Endodermal cell (in vitro differentiated cells): ENCODE measurements around the gene CYP27C1. TPM values are rescaled to one million over a fixed set of nuclear protein-coding genes. Genes with fewer than 3 reads are reported as not detected.

ENCODE experiments used
- DNase-seq: peaks from one replicate; pipeline ENCODE4 v3.0.0-alpha.2; 2017
- H3K27ac ChIP-seq: 2 replicates; pipeline ENCODE4 v1.5.1; 2013; ENCODE audit warnings: mild to moderate bottlenecking, low read depth, low read length, moderate library complexity
- H3K27me3 ChIP-seq: 2 replicates; pipeline ENCODE4 v1.6.1; 2013; ENCODE audit warnings: mild to moderate bottlenecking, low read length, moderate library complexity; ENCODE audit not compliant: insufficient read depth, control insufficient read depth, poor library complexity, severe bottlenecking
- H3K36me3 ChIP-seq: 2 replicates; pipeline ENCODE4 v1.7.0; 2013; ENCODE audit warnings: mild to moderate bottlenecking, low read length, moderate library complexity; ENCODE audit not compliant: control insufficient read depth, insufficient read depth
- H3K4me1 ChIP-seq: one replicate; pipeline ENCODE4 v1.7.0; 2013; ENCODE audit warnings: low read length; ENCODE audit not compliant: control insufficient read depth, insufficient read depth
- H3K4me3 ChIP-seq: 2 replicates; pipeline ENCODE4 v1.5.1; 2013; ENCODE audit warnings: mild to moderate bottlenecking, low read length, moderate library complexity
- H3K9ac ChIP-seq: 2 replicates; pipeline ENCODE4 v1.6.1; 2013; ENCODE audit warnings: mild to moderate bottlenecking, low read length, moderate library complexity; ENCODE audit not compliant: poor library complexity, severe bottlenecking; ENCODE audit errors: extremely low read depth
- H3K9me3 ChIP-seq: 2 replicates; pipeline ENCODE4 v1.6.1; 2013; ENCODE audit warnings: mild to moderate bottlenecking, low read length, moderate library complexity; ENCODE audit not compliant: control insufficient read depth
- H3K27ac Mint-ChIP-seq: 2 replicates; pipeline ENCODE4 v1.8.0; 2020; ENCODE audit warnings: mixed read lengths
- H3K27me3 Mint-ChIP-seq: 2 replicates; pipeline ENCODE4 v1.8.0; 2021; ENCODE audit warnings: mild to moderate bottlenecking, mixed read lengths; ENCODE audit not compliant: insufficient read depth
- H3K36me3 Mint-ChIP-seq: 2 replicates; pipeline ENCODE4 v1.8.0; 2020; ENCODE audit warnings: low read depth, mixed read lengths
- H3K4me1 Mint-ChIP-seq: 2 replicates; pipeline ENCODE4 v1.8.0; 2020; ENCODE audit warnings: mixed read lengths
- H3K4me3 Mint-ChIP-seq: 2 replicates; pipeline ENCODE4 v1.8.0; 2020; ENCODE audit warnings: mild to moderate bottlenecking, moderate library complexity, mixed read lengths
- H3K9me3 Mint-ChIP-seq: 2 replicates; pipeline ENCODE4 v1.8.0; 2020; ENCODE audit warnings: mild to moderate bottlenecking, mixed read lengths
- CTCF ChIP-seq: fragments of 200-600 bp; sonication (generic); conservative IDR thresholded peaks from 2 replicates; pipeline ENCODE4 v1.5.0; 2021; ENCODE audit warnings: antibody characterized with exemption, mild to moderate bottlenecking
- WGBS, 2 experiments: methylation state at CpG; one replicate each; pipeline versions ENCODE4 v1.1.5 to v1.1.7; 2013; ENCODE audit warnings: missing lambda C conversion rate in 2 of 2, mixed read lengths in 1 of 2; ENCODE audit not compliant: insufficient coverage in 1 of 2, insufficient read length in 1 of 2; 5-methylcytosine and 5-hydroxymethylcytosine counted together
- total RNA-seq, 2 donors: library from RNA; stranded (reverse); fragmentation: NEBNext Ultra II Directional in 1 of 2; extraction: Animal tissue kit (Norgen Biotek cat#: 25700) in 1 of 2; gene quantifications; 2 replicates in 1 of 2; 3 replicates in 1 of 2; pipeline ENCODE4 v1.2.1, GENCODE V29; 2021

The CYP27C1 gene
- total RNA-seq, 2 donors from 2014 or later: 4.4 to 4.9 TPM

GRCh38 chr2:127161176-127162136 is 58.6 kb downstream of the CYP27C1 start:
- 88% methylated on average over 9 to 12 of the region's 12 CpGs for WGBS, 2 experiments
- H3K27me3 Mint-ChIP-seq: peaks cover 3% of the 10 kb centered on the region
- H3K27ac Mint-ChIP-seq: no peak overlapping the region
- H3K9me3 Mint-ChIP-seq: peaks cover under 1% of the 10 kb centered on the region
- Histone ChIP-seq H3K27ac (no peak overlapping the region), H3K27me3 (peaks cover 31% of the 10 kb centered on the region), H3K4me3 (no peak overlapping the region), H3K4me1 (peaks cover 3% of the 10 kb centered on the region), H3K9me3 (peaks cover 4% of the 10 kb centered on the region), H3K36me3 (no peaks in the 10 kb centered on the region), H3K9ac (no peak overlapping the region)
- H3K4me3 Mint-ChIP-seq: no peak overlapping the region
- H3K4me1 Mint-ChIP-seq: peaks cover 28% of the 10 kb centered on the region
- DNase-seq: no peak
- TF ChIP-seq CTCF: no peak
- no peaks in the 10 kb centered on the region for H3K36me3 Mint-ChIP-seq

- no peak overlapping the region for H3K27ac ChIP-seq
- H3K4me3 Mint-ChIP-seq: no peak overlapping the region
- DNase-seq: no peak
- H3K27me3 Mint-ChIP-seq: peaks cover 3% of the 10 kb centered on the region
- H3K27ac Mint-ChIP-seq: no peak overlapping the region
- peaks cover 3% of the 10 kb centered on the region for H3K9me3 Mint-ChIP-seq
- peaks cover 10% of the 10 kb centered on the region for H3K9me3 ChIP-seq
- no peak overlapping the region for H3K9ac ChIP-seq
- H3K27me3 ChIP-seq: peaks cover 31% of the 10 kb centered on the region
- H3K4me3 ChIP-seq: no peak overlapping the region
- no peaks in the 10 kb centered on the region for H3K36me3 Mint-ChIP-seq
- WGBS, 2 experiments: 37% methylated on average over 1 of the region's 3 CpGs; no CpG with 5 or more reads in 1 of the 2 experiments
- no peaks in the 10 kb centered on the region for H3K36me3 ChIP-seq
- TF ChIP-seq CTCF: no peak
- H3K4me1 ChIP-seq: no peaks in the 10 kb centered on the region
- peaks cover 24% of the 10 kb centered on the region for H3K4me1 Mint-ChIP-seq
Observed at GRCh38 chr2:127160676-127161075, 59.4 kb downstream of the CYP27C1 start.

GRCh38 chr2:127159543-127159942 is 60.6 kb downstream of the CYP27C1 start:
- no peak overlapping the region for H3K27ac ChIP-seq
- peaks cover 19% of the 10 kb centered on the region for H3K4me1 Mint-ChIP-seq
- H3K36me3 Mint-ChIP-seq: no peaks in the 10 kb centered on the region
- TF ChIP-seq CTCF: no peak
- 50 to 94% methylated on average over 1 to 2 of the region's 2 CpGs for WGBS, 2 experiments
- peaks cover 3% of the 10 kb centered on the region for H3K27me3 Mint-ChIP-seq
- H3K4me3 ChIP-seq: no peak overlapping the region
- no peak overlapping the region for H3K4me3 Mint-ChIP-seq
- no peaks in the 10 kb centered on the region for H3K36me3 ChIP-seq
- H3K27me3 ChIP-seq: peaks cover 26% of the 10 kb centered on the region
- DNase-seq: no peak
- no peak overlapping the region for H3K27ac Mint-ChIP-seq
- peaks cover 3% of the 10 kb centered on the region for H3K9me3 Mint-ChIP-seq
- H3K9ac ChIP-seq: no peak overlapping the region
- H3K4me1 ChIP-seq: no peaks in the 10 kb centered on the region
- peaks cover 10% of the 10 kb centered on the region for H3K9me3 ChIP-seq
